HCT116 (cell line): ENCODE results near the gene TNFRSF19. TPM values are rescaled to one million over a fixed set of nuclear protein-coding genes. Genes with fewer than 3 reads are reported as not detected.

Experiments used
- ATAC-seq: fragments of 200-7000 bp; cut with Tn5 transposase; 2 replicates; pipeline ENCODE4 v1.9.1; 2020; ENCODE audit warnings: mild to moderate bottlenecking, moderate library complexity
- BruUV-seq: library from RNA; stranded (reverse); fragments of 400-500 nt; replicated peaks from 2 replicates; lab custom pipeline; 2021; lab: Mats Ljungman, UMichigan
- CTCF ChIA-PET: fragments of 300-600 bp; sonication (Branson Sonifier 250); formaldehyde crosslinking; loops from one replicate; lab custom pipeline; 2021; ENCODE audit warnings: antibody characterized with exemption; lab: Charles Lee
- POLR2A ChIA-PET: fragments of 300-600, 350-600 bp; sonication (Branson Sonifier 250); formaldehyde crosslinking; loops from one replicate; lab custom pipeline; 2021; ENCODE audit warnings: antibody characterized with exemption; lab: Charles Lee
- RAD21 ChIA-PET, 2 experiments: fragments of 300-600 bp; sonication (Branson Sonifier 250); formaldehyde crosslinking; loops; one replicate each; lab custom pipeline; 2023; ENCODE audit warnings: low total read pairs in 2 of 2; ENCODE audit not compliant: uncharacterized antibody in 2 of 2, unreplicated experiment in 2 of 2, low non-redundant PET in 1 of 2; lab: Charles Lee
- DNase-seq: peaks from one replicate; pipeline ENCODE4 v3.0.0-alpha.2; 2010; ENCODE audit warnings: low read depth, low spot score
- H2AFZ ChIP-seq: fragments of 200-600 bp; shearing (Covaris generic), sonication (generic); 2 replicates; pipeline ENCODE4 v1.6.1; 2017; ENCODE audit warnings: low read depth, mixed run types, mixed read lengths, antibody characterized with exemption, low read length; ENCODE audit not compliant: poor library complexity, severe bottlenecking
- H3K27ac ChIP-seq: 2 replicates; pipeline ENCODE4 v1.5.1; 2012; ENCODE audit warnings: low read depth, low read length
- H3K27me3 ChIP-seq: fragments of 200-600 bp; sonication (generic); 2 replicates; pipeline ENCODE4 v1.6.1; 2016; ENCODE audit warnings: mixed run types, low read length, mixed read lengths; ENCODE audit not compliant: insufficient read depth
- H3K36me3 ChIP-seq, 2 experiments: fragments of 200-500 bp in 1 of 2; fragments of 200-600 bp in 1 of 2; sonication (Bioruptor generic) in 1 of 2; sonication (generic) in 1 of 2; 2 replicates each; pipeline versions ENCODE4 v1.5.1 to v1.6.1; 2014 to 2016; ENCODE audit warnings: low read length in 2 of 2, inconsistent platforms in 1 of 2, mixed read lengths in 1 of 2, mixed run types in 1 of 2; ENCODE audit not compliant: insufficient read depth in 2 of 2, control insufficient read depth in 1 of 2
- H3K4me1 ChIP-seq, 2 experiments: fragments of 200-600 bp in 1 of 2; sonication (generic) in 1 of 2; 2 replicates each; pipeline versions ENCODE4 v1.5.1 to v1.6.1; 2012 to 2017; ENCODE audit warnings: low read length in 2 of 2, inconsistent platforms in 1 of 2, mild to moderate bottlenecking in 1 of 2, mixed read lengths in 1 of 2, mixed run types in 1 of 2, moderate library complexity in 1 of 2; ENCODE audit not compliant: insufficient read depth in 2 of 2, control insufficient read depth in 1 of 2
- H3K4me2 ChIP-seq: fragments of 200-600 bp; sonication (generic); 2 replicates; pipeline ENCODE4 v1.6.1; 2017; ENCODE audit warnings: mixed run types, low read length, mixed read lengths
- H3K4me3 ChIP-seq, 2 experiments: fragments of 200-600 bp in 1 of 2; sonication (generic) in 1 of 2; replicated peaks in 1 of 2; 2 replicates each; pipeline ENCODE4 v1.5.1; 2011 to 2016; ENCODE audit warnings: low read length in 2 of 2, control low read depth in 1 of 2, low read depth in 1 of 2, mild to moderate bottlenecking in 1 of 2, mixed read lengths in 1 of 2, mixed run types in 1 of 2
- H3K79me2 ChIP-seq: fragments of 200-600 bp; sonication (generic); 2 replicates; pipeline ENCODE4 v1.6.1; 2017; ENCODE audit warnings: mild to moderate bottlenecking, mixed run types, low read length, moderate library complexity, mixed read lengths; ENCODE audit not compliant: insufficient read depth
- H3K9ac ChIP-seq: fragments of 200-600 bp; sonication (generic); 2 replicates; pipeline ENCODE4 v1.6.1; 2016; ENCODE audit warnings: low read length, mixed read lengths
- H3K9me2 ChIP-seq: fragments of 200-600 bp; sonication (generic), shearing (Covaris generic); 2 replicates; pipeline ENCODE4 v1.6.1; 2017; ENCODE audit warnings: mixed run types, mild to moderate bottlenecking, moderate library complexity; ENCODE audit not compliant: insufficient read depth
- H3K9me3 ChIP-seq, 2 experiments: fragments of 200-500 bp in 1 of 2; fragments of 200-600 bp in 1 of 2; sonication (Bioruptor generic) in 1 of 2; sonication (generic) in 1 of 2; 2 replicates each; pipeline ENCODE4 v1.6.1; 2014 to 2017; ENCODE audit warnings: low read length in 2 of 2, mixed read lengths in 2 of 2, inconsistent platforms in 1 of 2, low read depth in 1 of 2, mild to moderate bottlenecking in 1 of 2, mixed run types in 1 of 2, moderate library complexity in 1 of 2; ENCODE audit not compliant: control insufficient read depth in 1 of 2, insufficient read depth in 1 of 2
- H4K20me1 ChIP-seq: fragments of 200-600 bp; sonication (generic), shearing (Covaris generic); 2 replicates; pipeline ENCODE4 v1.6.1; 2017; ENCODE audit warnings: mixed run types, mild to moderate bottlenecking, moderate library complexity; ENCODE audit not compliant: insufficient read depth
- CBX3 ChIP-seq: IDR thresholded peaks from 2 replicates; pipeline ENCODE4 v1.6.1; 2012; ENCODE audit warnings: low read depth
- CEBPB ChIP-seq: IDR thresholded peaks from 2 replicates; pipeline ENCODE4 v1.6.1; 2012; ENCODE audit warnings: low read depth
- EGR1 ChIP-seq: IDR thresholded peaks from 2 replicates; pipeline ENCODE4 v1.6.1; 2012; ENCODE audit warnings: low read depth
- EZH2 ChIP-seq: fragments of 200-600 bp; sonication (generic); IDR thresholded peaks from 2 replicates; pipeline ENCODE4 v1.6.1; 2017; ENCODE audit warnings: antibody characterized with exemption, mixed run types
- EZH2phosphoT487 ChIP-seq: fragments of 200-600 bp; IDR thresholded peaks from 2 replicates; pipeline ENCODE4 v1.6.1; 2018; ENCODE audit warnings: antibody characterized with exemption, borderline replicate concordance
- FOSL1 ChIP-seq: IDR thresholded peaks from 2 replicates; pipeline ENCODE4 v1.6.1; 2012; ENCODE audit warnings: low read depth
- JUND ChIP-seq: IDR thresholded peaks from 2 replicates; pipeline ENCODE4 v1.6.1; 2012
- POLR2A ChIP-seq: IDR thresholded peaks from 2 replicates; pipeline ENCODE4 v1.7.0; 2011; ENCODE audit warnings: borderline replicate concordance; ENCODE audit not compliant: insufficient read depth, insufficient read length; ENCODE audit errors: extremely low read depth
- RAD21 ChIP-seq: IDR thresholded peaks from 2 replicates; pipeline ENCODE4 v1.6.1; 2012; ENCODE audit warnings: low read depth, mild to moderate bottlenecking
- SIN3A ChIP-seq: IDR thresholded peaks from 2 replicates; pipeline ENCODE4 v1.6.1; 2012; ENCODE audit warnings: low read depth
- SP1 ChIP-seq: IDR thresholded peaks from 2 replicates; pipeline ENCODE4 v1.6.1; 2012; ENCODE audit warnings: low read depth
- SRF ChIP-seq: IDR thresholded peaks from 2 replicates; pipeline ENCODE4 v1.6.1; 2012; ENCODE audit warnings: low read depth
- ZFX ChIP-seq: fragments of 450-650 bp; IDR thresholded peaks from 2 replicates; pipeline ENCODE4 v1.6.1; 2017
- ZNF274 ChIP-seq: fragments of 200-500 bp; sonication (Bioruptor generic); IDR thresholded peaks from 2 replicates; pipeline ENCODE4 v1.6.1; 2014; ENCODE audit warnings: mild to moderate bottlenecking, low read depth, low read length, inconsistent platforms
- intact Hi-C: fragments of 100-400 bp; cut with micrococcal nuclease; formaldehyde crosslinking; loops from 2 replicates; pipeline ENCODE4 v1.10.0; 2022
- total RNA-seq: library from RNA; stranded (reverse); gene quantifications from one replicate; pipeline ENCODE4 v1.2.1, GENCODE V29; 2021; ENCODE audit not compliant: unreplicated experiment
- TF ChIP-seq, protein P1 (sequence below): IDR thresholded peaks from 2 replicates; pipeline ENCODE4 v1.6.1; 2011; ENCODE audit warnings: mild to moderate bottlenecking, low read length, moderate library complexity; ENCODE audit not compliant: insufficient replicate concordance; ENCODE audit errors: extremely low read depth
- TF ChIP-seq, protein P2 (sequence below): IDR thresholded peaks from 2 replicates; pipeline ENCODE4 v1.6.1; 2012
- TF ChIP-seq, protein P3 (sequence below): IDR thresholded peaks from 2 replicates; pipeline ENCODE4 v1.6.1; 2012
- TF ChIP-seq, protein P4 (sequence below): IDR thresholded peaks from 2 replicates; pipeline ENCODE4 v1.6.1; 2012; ENCODE audit warnings: low read depth
- TF ChIP-seq, protein P5 (sequence below), 3 experiments: fragments of 200-600 bp in 1 of 3; sonication (generic) in 1 of 3; IDR thresholded peaks in 2 of 3; conservative IDR thresholded peaks in 1 of 3; 2 replicates each; pipeline ENCODE4 v1.5.1; 2012 to 2017; ENCODE audit warnings: low read depth in 2 of 3, low read length in 2 of 3, antibody characterized with exemption in 1 of 3, borderline replicate concordance in 1 of 3, control low read depth in 1 of 3, mild to moderate bottlenecking in 1 of 3, mixed read lengths in 1 of 3, mixed run types in 1 of 3, moderate library complexity in 1 of 3; ENCODE audit not compliant: insufficient read depth in 1 of 3

TNFRSF19 gene
- total RNA-seq, 1 experiment from 2014 or later = 1.1 TPM

DNA sequence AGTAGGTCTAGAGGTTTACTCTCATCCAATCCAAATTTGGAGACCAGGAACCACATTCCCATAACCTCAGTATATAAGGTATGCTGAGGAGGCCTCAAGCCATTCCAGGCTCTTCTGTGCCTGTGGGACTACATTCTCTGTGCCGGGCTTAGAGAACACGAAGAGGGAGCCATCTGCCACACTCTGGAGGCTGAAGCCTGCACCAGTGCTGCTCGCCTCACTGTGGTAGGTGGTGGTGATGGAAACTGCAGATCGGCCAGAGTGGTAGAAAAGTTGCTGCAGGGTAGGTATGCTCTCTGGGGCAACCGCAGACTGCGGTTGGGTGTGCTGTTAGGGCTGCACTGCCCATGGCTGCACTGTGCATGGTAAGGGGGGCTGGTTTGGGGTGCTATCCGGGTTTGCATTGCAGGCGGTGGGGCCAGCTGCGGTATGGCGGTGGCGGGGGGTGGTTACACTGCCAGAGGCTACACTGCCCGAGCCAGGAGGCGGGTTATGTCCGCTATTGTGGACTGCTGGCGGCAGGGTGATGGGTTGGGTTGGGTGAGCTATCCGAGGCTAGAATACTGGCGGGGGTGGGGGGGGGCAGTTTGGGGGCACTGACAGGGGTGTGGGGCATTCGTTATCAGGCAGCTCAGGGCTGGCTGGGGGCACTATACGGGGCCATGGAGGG lies 145.0 kb downstream of the TNFRSF19 start:
- Histone ChIP-seq H3K4me1 (no peaks in the 10 kb centered on the region), H3K9ac (no peak overlapping the region), H3K27ac (no peak overlapping the region), H4K20me1 (no peaks in the 10 kb centered on the region), H3K4me2 (no peak overlapping the region), H3K27me3 (0 out of 2 replicates have a peak, but pooled peaks cover 7% of the 10 kb centered on the region), H3K4me3 (no peak overlapping the region), H3K9me2 (no peaks in the 10 kb centered on the region)
- no peak for DNase-seq
- POLR2A ChIA-PET = no interaction called here
- no TSS peak for BruUV-seq
- CTCF ChIA-PET = no interaction called here
- intact Hi-C loops = loop anchor here (5.0 kb wide), 2 partner anchors 157 to 172 kb away; partner anchors contain the start of gene MIPEP
- peak; percentile 33 for ATAC-seq
- TF ChIP-seq, protein P1, sequence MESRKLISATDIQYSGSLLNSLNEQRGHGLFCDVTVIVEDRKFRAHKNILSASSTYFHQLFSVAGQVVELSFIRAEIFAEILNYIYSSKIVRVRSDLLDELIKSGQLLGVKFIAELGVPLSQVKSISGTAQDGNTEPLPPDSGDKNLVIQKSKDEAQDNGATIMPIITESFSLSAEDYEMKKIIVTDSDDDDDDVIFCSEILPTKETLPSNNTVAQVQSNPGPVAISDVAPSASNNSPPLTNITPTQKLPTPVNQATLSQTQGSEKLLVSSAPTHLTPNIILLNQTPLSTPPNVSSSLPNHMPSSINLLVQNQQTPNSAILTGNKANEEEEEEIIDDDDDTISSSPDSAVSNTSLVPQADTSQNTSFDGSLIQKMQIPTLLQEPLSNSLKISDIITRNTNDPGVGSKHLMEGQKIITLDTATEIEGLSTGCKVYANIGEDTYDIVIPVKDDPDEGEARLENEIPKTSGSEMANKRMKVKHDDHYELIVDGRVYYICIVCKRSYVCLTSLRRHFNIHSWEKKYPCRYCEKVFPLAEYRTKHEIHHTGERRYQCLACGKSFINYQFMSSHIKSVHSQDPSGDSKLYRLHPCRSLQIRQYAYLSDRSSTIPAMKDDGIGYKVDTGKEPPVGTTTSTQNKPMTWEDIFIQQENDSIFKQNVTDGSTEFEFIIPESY = no peak
- TF ChIP-seq RAD21 (no peak), FOSL1 (no peak), JUND (no peak), SRF (no peak), ZFX (no peak), EZH2phosphoT487 (no peak), SP1 (no peak), CEBPB (no peak), POLR2A (no peak), SIN3A (no peak), EZH2 (no peak), EGR1 (no peak), CBX3 (no peak), ZNF274 (no peak)
- TF ChIP-seq, protein P2, sequence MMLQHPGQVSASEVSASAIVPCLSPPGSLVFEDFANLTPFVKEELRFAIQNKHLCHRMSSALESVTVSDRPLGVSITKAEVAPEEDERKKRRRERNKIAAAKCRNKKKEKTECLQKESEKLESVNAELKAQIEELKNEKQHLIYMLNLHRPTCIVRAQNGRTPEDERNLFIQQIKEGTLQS = no peak
- TF ChIP-seq, protein P3, sequence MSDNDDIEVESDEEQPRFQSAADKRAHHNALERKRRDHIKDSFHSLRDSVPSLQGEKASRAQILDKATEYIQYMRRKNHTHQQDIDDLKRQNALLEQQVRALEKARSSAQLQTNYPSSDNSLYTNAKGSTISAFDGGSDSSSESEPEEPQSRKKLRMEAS = no peak
- TF ChIP-seq, protein P4, sequence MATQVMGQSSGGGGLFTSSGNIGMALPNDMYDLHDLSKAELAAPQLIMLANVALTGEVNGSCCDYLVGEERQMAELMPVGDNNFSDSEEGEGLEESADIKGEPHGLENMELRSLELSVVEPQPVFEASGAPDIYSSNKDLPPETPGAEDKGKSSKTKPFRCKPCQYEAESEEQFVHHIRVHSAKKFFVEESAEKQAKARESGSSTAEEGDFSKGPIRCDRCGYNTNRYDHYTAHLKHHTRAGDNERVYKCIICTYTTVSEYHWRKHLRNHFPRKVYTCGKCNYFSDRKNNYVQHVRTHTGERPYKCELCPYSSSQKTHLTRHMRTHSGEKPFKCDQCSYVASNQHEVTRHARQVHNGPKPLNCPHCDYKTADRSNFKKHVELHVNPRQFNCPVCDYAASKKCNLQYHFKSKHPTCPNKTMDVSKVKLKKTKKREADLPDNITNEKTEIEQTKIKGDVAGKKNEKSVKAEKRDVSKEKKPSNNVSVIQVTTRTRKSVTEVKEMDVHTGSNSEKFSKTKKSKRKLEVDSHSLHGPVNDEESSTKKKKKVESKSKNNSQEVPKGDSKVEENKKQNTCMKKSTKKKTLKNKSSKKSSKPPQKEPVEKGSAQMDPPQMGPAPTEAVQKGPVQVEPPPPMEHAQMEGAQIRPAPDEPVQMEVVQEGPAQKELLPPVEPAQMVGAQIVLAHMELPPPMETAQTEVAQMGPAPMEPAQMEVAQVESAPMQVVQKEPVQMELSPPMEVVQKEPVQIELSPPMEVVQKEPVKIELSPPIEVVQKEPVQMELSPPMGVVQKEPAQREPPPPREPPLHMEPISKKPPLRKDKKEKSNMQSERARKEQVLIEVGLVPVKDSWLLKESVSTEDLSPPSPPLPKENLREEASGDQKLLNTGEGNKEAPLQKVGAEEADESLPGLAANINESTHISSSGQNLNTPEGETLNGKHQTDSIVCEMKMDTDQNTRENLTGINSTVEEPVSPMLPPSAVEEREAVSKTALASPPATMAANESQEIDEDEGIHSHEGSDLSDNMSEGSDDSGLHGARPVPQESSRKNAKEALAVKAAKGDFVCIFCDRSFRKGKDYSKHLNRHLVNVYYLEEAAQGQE = no peak
- TF ChIP-seq, protein P5, sequence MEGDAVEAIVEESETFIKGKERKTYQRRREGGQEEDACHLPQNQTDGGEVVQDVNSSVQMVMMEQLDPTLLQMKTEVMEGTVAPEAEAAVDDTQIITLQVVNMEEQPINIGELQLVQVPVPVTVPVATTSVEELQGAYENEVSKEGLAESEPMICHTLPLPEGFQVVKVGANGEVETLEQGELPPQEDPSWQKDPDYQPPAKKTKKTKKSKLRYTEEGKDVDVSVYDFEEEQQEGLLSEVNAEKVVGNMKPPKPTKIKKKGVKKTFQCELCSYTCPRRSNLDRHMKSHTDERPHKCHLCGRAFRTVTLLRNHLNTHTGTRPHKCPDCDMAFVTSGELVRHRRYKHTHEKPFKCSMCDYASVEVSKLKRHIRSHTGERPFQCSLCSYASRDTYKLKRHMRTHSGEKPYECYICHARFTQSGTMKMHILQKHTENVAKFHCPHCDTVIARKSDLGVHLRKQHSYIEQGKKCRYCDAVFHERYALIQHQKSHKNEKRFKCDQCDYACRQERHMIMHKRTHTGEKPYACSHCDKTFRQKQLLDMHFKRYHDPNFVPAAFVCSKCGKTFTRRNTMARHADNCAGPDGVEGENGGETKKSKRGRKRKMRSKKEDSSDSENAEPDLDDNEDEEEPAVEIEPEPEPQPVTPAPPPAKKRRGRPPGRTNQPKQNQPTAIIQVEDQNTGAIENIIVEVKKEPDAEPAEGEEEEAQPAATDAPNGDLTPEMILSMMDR (IDR thresholded peaks at IDR 0.05 in 2 of 3, conservative IDR thresholded peaks at IDR 0.05 in 1 of 3; ENCODE audit: borderline replicate concordance in 1 of 3, insufficient read depth in 1 of 3, low read depth in 2 of 3, low read length in 2 of 3) = no peak
- TF ChIP-seq, all 23 proteins: peak for 0
- no peaks in the 10 kb centered on the region for H3K79me2 ChIP-seq
- H2AFZ ChIP-seq = no peak overlapping the region
- H3K36me3 ChIP-seq = no peaks in the 10 kb centered on the region
- RAD21 ChIA-PET = no interaction called here
- H3K9me3 ChIP-seq = no peaks in the 10 kb centered on the region
